GM20431 (cell line): ENCODE data around the gene MCAT.

Experiments used
- in situ Hi-C: fragments of 300-500 bp; cut with MseI, MboI; formaldehyde crosslinking; loops from one replicate; pipeline ENCODE4 v1.15.0; 2020; ENCODE audit warnings: low sequenced_read_pairs; ENCODE audit not compliant: unreplicated experiment

MCAT gene

GRCh38 chr22:43173976-43174720, 30.9 kb upstream of the MCAT start:
- in situ Hi-C loops: no loop called here

- in situ Hi-C loops: no loop called here
Observed at GRCh38 chr22:43173566-43173965, 30.4 kb upstream of the MCAT start.

GRCh38 chr22:43172191-43172590, 29.0 kb upstream of the MCAT start:
- in situ Hi-C loops: no loop called here

- in situ Hi-C loops: no loop called here
Observed at GRCh38 chr22:43171607-43172006, 28.4 kb upstream of the MCAT start.

- in situ Hi-C loops: no loop called here
Observed at GRCh38 chr22:43171019-43171491, 27.9 kb upstream of the MCAT start.

- in situ Hi-C loops: no loop called here
Observed at GRCh38 chr22:43170131-43170480, 26.9 kb upstream of the MCAT start.

GRCh38 chr22:43169310-43170130, 26.3 kb upstream of the MCAT start:
- in situ Hi-C loops: no loop called here

- in situ Hi-C loops: no loop called here
Observed at GRCh38 chr22:43168471-43169309, 25.5 kb upstream of the MCAT start.

- in situ Hi-C loops: no loop called here
Observed at GRCh38 chr22:43167001-43167589, 23.9 kb upstream of the MCAT start.

GRCh38 chr22:43166132-43166930, 23.1 kb upstream of the MCAT start:
- in situ Hi-C loops: no loop called here

- in situ Hi-C loops: no loop called here
Observed at GRCh38 chr22:43164636-43165035, 21.4 kb upstream of the MCAT start.

GRCh38 chr22:43163241-43163795, 20.1 kb upstream of the MCAT start:
- in situ Hi-C loops: no loop called here

- in situ Hi-C loops: no loop called here
Observed at GRCh38 chr22:43162412-43163150, 19.4 kb upstream of the MCAT start.

- in situ Hi-C loops: no loop called here
Observed at GRCh38 chr22:43160497-43161126, 17.4 kb upstream of the MCAT start.

GRCh38 chr22:43159484-43160178, 16.4 kb upstream of the MCAT start:
- in situ Hi-C loops: no loop called here

- in situ Hi-C loops: no loop called here
Observed at GRCh38 chr22:43158778-43159483, 15.7 kb upstream of the MCAT start.
